Uterine smooth muscle cell (primary cell): ENCODE data around the gene DHCR7. TPM values are rescaled to one million over a fixed set of nuclear protein-coding genes. Genes with fewer than 3 reads are reported as not detected.

ENCODE experiments used
- total RNA-seq: library from RNA; depleted of rRNA; stranded (reverse); fragments of >200 nt; gene quantifications from 2 replicates; pipeline ENCODE4 v1.2.3, GENCODE V29; 2014

DHCR7 gene
- 73.9 and 131 TPM in 2 replicates for total RNA-seq

GRCh38 chr11:71448257-71449171, at the start of gene DHCR7:
Gene DHCR7, minus strand, starts transcription at chr11:71448393. Its CDS starts 3,441 bp downstream, at chr11:71444952.

GRCh38 chr11:71453037-71453917, 5.1 kb upstream of the DHCR7 start, which contains the start of gene NADSYN1:
Gene NADSYN1, plus strand, starts transcription at chr11:71453203. Its CDS starts 94 bp downstream, at chr11:71453297.

Other genes starting within 250 kb of the DHCR7 start
- gene SHANK2, start 195.8 kb downstream of the DHCR7 start, total RNA-seq = 1.9 and 2.8 TPM in 2 replicates
- 58.3 and 106 TPM in 2 replicates for gene NADSYN1, start 4.8 kb upstream of the DHCR7 start, total RNA-seq
- gene KRTAP5-7, start 78.9 kb upstream of the DHCR7 start, total RNA-seq = 0.11 TPM in 1 of 2 replicates, not detected in the other
- gene KRTAP5-8, start 89.6 kb upstream of the DHCR7 start, total RNA-seq = not detected in 2 replicates
- not detected in 2 replicates for gene KRTAP5-9, start 100.0 kb upstream of the DHCR7 start, total RNA-seq
- gene KRTAP5-10, start 117.2 kb upstream of the DHCR7 start, total RNA-seq = not detected in 2 replicates
- gene KRTAP5-11, start 134.5 kb upstream of the DHCR7 start, total RNA-seq = not detected in 2 replicates